Measurements from ENCODE around the gene VPS41. TPM values are rescaled to one million over a fixed set of nuclear protein-coding genes. Genes with fewer than 3 reads are reported as not detected.

Gene VPS41
- polyA plus RNA-seq, 1 donor: 33.8 TPM

DNA sequence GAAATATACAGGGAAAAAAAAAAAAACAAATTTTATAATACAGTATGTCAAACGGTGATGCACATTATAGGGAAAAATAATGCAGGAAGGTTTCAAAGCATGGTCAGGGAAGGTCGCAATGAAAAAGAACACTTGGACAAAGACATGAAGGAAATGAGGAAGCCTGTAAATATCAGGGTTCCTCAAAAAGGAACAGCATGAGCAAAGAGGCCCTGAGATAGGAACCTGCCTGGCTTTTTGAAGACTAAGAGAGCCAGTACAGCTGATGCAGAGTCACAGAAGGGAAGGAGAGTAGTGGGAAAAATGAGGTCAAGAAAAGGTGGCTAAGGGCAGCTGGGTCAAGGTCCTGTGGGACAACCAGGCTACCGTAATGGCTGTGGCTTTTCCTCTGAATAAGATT, 1.9 kb downstream of the VPS41 start:
- DNase-seq (ENCODE audit: low read depth): no peak

DNA sequence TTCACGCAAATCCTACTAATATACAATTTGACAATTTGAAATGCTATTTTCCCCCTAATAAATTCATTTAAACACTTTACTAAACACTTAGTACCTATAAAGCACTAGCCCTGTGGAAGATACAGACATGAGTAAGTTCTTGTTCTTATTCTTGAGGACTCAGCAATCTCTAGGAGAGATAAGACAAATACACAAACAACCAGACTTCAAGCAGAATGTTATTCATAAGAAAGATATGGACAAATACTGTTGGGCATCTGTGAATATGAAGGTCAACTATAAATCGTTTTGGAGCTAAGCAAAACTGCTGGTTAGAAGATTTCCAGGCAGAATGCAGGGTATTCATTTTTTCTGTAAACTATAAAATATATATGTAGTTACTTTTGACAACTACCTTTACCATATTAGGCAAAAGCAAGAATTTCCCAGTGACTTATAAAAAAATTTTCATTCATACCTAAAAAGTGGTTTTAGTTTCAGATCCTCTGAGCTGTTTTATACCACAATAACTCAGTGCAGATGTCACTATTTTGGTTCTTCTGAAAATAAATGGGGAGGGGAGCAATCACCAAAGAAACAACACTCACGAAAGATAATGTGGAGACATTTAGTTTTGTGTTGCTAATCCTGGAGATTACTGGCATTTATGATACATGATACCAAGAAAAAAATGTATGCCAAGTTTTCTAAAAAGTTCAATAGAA, 3.8 kb downstream of the VPS41 start:
- DNase-seq (ENCODE audit: low read depth): no peak

DNA sequence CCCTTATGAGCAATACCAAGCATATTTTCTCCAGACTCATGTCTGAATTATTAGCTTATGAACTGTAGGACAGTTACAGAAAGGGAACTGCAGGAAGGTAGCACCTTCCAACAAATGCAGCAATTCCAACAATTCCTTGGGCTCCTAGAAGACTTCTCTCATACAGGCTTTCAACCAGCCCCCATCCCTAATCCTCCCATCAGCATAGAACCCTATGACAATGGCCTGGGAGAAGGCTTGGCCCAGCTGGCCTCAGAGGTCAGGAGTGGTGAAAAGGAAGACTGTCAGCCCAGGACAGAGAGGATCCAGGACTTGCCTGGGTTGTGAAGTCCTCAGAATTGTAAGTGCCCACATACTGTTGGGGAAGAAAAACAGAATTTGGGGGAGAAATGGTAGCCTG, 5.9 kb downstream of the VPS41 start:
- no peak for DNase-seq (ENCODE audit: low read depth)

DNA sequence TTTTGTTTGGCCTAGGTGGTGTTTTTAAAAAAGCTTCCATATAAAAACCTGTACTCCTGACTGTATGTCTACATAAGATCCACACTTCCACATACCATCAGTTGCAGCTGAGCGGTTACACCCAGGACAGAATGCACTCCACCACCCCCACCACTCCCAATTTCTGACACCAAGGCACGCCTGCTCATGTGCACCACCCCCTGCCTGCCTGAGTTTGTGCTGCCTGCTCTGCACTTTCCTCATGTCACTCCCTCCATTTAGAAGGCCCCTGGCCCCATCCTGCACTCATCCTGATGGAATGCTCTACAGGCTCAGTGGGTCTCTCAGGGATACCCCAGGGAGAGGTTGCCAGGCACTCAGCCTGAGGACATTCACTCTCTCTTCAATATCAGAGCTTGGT, 6.5 kb downstream of the VPS41 start:
- DNase-seq (ENCODE audit: low read depth): no peak

DNA sequence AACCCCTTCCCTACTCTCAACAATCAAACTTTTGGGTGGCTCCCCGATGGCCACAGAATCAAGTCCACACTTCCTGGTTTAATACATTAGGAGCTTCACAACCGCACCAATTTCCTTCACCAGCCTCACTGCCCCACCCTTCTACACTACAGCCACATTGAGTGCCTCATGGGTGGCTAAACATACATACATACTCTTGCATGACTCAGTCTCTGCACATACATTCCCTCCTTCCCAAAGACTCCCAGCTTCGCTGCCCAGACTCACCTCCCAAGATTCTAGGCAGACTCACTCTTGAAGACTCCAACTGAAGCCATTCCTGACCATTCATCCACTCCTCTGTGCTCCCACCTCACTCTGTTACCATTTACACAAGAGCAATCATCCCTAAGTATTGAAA, 15.9 kb downstream of the VPS41 start:
- DNase-seq (ENCODE audit: low read depth): no peak

DNA sequence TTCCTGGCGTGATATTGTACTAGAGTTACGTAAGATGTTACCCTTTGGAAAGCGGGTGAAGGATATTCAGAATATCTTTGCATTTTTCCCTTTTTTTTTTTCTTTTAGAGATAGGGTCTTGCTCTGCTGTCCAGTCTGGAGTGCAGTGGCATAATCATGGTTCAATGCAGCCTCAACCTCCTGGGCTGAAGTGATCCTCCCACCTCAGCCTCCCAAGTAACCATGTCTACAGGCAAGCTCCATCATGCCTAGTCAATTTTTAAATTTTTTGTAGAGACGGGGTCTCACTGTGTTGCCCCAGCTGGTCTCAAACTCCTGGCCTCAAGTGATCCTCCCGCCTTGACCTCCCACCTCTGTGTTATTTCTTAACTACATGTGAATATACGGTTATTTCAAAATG, 18.4 kb downstream of the VPS41 start:
- DNase-seq (ENCODE audit: low read depth): no peak

DNA sequence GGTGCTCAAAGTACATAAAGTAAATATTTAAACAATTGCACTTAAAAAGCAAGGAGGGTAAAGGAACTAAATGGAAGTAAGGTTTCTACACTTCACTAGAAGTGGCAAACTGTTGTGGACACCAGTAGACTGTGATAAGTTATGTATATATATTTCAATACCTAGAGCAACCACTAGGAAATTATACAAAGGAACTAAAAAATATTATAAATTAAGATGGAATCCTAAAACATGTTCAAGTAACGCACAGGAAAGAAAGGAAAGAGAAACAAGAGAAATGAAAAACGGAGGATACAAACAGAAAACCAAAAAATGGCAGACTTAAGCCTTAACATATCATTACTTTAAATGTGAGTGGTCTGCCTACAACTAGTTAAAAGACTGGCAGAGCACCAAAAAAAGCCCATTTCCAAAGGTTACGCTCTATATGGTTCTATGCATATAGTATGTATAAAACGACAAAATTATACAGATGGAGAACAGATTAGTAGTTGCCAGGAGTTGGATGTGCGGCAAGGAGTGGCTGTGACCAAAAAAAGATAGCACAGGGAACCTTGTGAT, 19.0 kb downstream of the VPS41 start:
- no peak for DNase-seq (ENCODE audit: low read depth)

DNA sequence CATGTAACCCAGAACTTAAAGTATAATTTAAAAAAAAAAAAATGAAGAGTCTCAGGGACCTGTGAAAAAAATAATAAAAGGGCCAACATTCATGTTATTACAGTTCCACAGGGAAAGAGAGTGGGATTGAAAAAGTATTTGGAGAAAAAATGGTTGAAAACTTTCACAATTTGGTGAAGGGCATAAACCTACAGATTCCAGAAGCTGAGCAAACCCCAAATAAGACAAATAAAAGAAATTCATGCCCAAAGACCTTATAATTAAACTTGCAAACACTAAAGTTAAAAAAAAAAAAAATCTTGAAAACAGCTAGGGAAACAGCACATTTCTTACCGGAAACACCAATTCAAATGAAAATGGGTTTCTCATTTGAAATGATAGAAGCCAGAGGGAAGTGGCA, 19.9 kb downstream of the VPS41 start:
- DNase-seq (ENCODE audit: low read depth): no peak

DNA sequence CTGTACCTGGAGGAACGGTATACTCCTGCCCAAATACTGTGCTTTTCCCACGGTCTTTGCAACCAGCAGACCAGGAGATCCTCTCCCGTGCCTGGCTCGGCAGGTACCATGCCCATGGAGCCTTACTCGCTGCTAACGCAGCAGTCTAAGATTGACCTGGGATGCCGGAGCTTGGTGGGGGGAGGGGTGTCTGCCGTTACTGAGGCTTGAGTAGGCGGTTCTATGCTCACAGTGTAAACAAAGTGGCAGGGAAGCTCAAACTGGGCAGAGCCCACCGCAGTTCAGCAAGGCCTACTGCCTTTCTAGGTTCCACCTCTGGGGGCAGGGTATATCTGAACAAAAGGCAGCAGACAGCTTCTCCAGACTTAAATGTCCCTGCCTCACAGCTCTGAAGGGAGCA, 22.7 kb downstream of the VPS41 start:
- DNase-seq (ENCODE audit: low read depth): no peak

DNA sequence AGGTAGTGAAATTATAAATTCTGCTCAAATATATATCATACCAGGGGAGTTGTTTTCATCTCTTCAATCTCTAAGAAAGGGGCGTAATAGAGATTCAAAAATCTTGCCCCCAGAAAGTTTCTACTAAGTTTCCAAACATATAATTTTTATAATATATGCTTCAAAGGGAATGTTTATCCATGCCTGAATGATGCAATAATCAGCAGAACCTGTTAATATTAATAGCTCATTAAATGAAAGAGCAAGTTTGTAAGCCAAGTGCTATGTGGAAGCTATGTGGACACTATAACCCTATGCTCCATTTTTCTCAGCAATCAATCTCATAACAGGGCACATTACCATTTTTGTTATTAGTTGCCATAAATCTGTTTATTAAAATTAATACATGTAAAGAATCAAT, 25.3 kb downstream of the VPS41 start:
- DNase-seq (ENCODE audit: low read depth): no peak

DNA sequence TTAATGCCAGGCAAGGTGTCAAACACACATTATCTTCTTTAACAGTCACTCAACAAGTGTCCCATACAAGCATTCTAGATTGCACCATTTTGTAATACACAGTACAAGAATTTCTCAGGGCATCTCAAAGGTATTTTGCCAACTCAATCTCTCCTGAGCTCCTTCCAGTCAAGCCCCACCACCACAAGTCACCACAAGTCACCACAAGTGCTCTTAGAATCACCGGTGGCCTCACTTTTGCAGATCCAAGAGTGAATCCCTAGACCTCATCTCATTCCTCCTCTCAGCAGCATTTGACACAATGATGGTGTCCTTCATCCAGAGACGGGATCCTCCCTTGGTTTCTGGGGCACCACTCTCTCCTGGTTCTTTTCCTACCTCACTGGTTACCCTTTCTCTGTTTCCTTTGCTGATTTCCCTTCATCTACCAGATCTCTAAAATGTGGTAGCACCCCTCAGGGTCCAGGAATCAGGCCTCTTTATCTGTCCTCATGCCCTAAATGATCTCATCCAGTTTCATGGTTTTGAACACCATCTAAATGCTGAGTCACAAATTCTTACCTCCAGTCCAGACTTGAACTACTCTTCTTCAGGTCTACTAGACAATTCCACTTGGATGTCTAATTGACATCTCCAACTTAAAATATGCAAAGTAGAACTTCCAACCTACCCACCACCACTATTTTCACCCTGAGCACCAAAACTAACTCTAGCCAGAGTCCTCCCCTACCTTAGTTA, 26.9 kb downstream of the VPS41 start:
- DNase-seq (ENCODE audit: low read depth): no peak

DNA sequence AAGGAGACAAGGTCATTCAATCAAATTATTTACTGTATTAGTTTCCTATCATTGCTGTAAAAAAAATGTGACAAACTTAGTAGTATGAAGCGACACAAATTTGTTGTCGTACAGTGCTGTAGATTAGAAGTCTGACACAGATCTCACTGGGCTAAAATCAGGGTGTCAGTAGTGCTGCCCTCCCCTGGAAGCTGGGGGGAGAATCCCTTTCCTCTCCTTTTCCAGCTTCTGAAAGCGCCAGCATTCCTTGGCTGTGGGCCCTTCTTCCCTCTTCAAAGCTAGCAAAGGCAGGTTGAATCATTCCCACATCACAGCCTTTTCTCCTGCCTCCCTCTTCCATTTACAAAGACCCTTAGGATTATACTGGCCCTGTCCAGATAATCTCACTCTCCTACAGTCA, 28.0 kb downstream of the VPS41 start:
- no peak for DNase-seq (ENCODE audit: low read depth)

DNA sequence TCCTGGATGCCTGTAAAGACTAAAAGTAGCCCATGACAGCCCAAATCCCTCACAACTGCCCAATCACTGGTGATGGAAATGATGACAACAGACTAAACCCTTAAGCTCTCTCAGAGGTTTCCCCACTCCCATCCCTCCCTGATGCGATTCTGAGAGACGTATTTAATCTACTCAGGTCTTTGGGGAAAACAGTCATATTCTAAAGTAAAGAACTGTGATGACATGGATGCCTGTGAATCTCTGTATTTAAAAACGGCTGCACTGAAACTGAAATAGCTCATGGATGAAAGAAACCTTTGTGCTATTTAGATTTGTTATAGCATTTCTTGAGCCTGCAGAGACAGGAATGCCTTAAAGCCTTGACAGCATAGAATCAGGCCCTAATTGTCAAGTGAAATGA, 28.5 kb downstream of the VPS41 start:
- DNase-seq (ENCODE audit: low read depth): no peak

DNA sequence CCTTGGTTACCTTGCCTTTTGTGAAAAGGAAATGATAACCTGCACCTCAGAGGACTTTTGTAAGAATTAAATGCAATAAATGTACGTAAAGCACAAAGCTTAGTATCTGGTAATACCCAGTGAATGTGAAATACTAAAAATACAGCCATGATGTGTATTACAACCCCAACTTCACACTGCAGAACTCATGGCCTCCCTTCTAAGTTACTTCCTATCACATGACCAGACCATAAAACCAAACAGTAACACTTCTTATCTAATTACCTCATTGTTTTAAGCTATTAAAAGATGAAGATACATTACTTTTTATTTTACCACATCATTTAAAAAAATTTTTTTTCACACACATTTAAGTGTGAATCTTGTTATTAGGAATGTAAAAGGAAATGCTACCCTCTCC, 29.0 kb downstream of the VPS41 start:
- DNase-seq (ENCODE audit: low read depth): no peak

DNA sequence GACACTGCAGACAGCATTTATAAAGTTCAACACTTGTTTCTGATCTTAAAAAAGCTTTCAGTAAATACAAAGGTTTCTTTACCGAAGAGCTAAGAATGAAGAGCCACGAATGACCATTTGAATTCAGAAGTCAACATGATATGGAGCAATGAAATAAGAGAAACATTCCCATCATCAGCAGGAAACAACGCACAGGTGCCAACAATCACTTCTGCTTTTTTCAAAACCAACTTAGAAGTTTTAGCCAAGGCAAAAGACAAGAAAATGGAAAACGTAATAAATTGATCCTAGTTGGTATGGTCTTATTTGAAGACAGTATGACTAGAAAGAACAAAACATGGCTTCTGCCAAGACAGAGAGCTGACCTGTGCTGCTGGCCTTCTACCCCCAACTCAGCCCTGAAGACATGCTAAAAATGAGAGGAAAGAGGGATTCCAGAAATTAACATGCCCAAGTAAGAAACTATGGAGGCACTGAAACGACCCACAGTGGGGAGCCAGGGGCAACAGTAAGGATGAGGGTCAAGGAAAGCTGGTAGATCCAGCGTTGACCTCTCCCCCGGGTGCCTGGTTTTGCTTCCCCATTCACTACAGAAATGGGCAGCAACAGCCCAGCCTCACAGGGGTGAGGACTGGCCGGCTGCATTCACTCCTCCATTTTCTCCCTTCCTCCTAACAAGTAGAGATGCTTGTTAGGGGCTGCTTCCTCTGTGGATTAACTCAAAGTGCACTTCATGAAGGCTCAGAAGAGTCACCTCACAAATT, 30.1 kb downstream of the VPS41 start:
- DNase-seq (ENCODE audit: low read depth): no peak

DNA sequence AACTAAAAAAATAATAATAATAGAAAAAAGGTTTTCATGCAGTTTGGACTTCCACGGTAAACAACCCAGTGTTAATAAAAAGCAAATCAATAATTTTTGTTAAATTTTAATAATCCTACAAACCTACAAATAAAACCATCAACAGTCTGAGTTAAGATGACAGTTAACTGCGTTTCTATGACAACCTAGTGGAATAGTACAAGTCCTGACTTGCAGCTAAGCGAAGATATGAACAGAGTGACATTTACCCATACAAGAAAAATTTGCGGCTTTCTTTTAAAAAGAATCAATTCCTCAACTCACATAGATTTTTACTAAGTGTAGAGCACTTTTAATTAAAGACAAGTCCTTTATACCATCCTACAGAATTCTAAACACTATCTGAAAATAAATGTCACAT, 35.6 kb downstream of the VPS41 start:
- no peak for DNase-seq (ENCODE audit: low read depth)

DNA sequence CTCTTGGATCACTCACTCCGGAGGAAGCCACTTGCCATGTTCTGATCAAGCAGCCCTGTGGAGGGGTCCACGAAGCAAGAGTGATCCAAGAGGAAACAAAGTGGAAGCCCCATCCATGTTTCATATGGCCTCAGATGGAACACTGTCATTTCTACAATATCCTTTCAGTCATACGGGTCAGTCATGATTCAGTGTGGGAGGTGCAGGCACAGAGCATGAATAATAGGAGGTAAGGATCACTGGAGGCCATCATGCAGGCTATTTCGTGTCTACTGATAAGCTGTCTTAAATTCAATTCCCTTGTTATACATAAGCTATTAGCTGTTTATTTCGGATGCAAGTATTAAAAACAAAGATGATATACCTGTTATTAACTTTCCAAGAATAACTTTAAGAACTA, 36.8 kb downstream of the VPS41 start:
- DNase-seq (ENCODE audit: low read depth): no peak

DNA sequence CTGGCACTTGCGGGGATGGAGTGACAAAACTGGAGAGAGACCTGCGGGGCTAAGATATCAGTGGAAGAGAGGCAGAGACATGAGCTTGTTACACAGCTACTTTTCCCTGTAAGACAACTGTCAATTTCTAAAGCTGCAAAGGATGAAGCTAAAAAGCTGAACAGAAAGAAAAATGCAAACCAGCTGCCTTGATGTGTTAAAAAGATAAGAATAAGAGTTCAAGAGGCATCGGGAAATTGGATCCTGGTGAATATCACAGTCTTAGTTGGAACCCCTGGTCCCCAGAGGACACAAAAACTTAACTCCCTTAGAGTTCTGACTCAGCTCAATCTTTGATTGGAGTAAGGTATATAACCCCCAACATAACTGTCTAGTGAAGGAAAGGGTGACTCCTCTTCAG, 38.8 kb downstream of the VPS41 start:
- no peak for DNase-seq (ENCODE audit: low read depth)

DNA sequence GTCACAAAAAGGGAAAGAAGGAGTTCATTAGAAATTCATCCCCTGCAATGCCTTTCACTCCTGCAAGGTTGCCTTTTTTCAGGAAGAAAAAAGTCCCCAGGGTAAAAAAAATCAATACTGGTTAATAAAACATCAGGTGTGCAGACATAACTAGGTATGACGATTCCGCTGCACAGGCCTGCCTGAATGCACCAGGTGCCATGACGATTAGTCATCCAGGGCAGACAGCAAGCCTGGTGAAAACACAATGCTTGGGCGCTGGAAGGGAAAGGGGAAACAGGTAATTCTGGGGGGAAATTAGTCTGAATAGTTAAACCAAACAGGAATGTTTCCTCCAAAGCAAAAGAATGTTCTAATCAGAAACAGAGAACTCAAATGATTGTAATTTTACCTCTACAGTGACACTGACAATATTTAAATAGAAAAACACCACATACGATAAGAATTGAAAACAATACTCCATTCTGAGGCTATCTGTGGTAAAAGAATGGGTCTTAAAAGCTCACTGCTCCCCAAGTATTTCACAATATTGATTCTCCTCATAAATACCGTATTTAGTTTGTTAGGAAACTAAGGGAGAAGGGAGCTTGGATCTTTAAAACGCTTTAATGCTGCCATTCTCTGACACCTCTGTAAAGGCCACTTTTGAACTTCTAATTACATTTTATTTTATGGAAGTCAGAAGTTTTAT, 45.2 kb downstream of the VPS41 start:
- DNase-seq (ENCODE audit: low read depth): no peak

DNA sequence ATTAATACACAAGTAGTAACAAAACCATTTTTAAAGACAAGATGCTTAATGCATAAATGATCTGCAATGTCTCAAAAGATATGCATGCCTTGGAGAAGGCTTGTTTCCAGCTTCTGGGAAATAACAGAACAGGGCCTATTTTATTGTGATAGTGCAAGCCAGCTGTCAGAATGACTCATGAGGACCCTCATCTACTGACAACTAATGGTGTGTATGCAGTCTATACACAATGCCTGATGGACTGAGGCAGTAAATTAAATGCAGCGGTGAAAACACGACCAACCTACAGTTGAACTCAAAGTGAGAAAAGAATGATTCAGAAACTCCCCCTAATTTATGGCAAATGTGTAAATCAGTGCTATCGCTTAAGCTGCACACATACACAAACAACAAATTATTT, 46.3 kb downstream of the VPS41 start:
- no peak for DNase-seq (ENCODE audit: low read depth)

DNA sequence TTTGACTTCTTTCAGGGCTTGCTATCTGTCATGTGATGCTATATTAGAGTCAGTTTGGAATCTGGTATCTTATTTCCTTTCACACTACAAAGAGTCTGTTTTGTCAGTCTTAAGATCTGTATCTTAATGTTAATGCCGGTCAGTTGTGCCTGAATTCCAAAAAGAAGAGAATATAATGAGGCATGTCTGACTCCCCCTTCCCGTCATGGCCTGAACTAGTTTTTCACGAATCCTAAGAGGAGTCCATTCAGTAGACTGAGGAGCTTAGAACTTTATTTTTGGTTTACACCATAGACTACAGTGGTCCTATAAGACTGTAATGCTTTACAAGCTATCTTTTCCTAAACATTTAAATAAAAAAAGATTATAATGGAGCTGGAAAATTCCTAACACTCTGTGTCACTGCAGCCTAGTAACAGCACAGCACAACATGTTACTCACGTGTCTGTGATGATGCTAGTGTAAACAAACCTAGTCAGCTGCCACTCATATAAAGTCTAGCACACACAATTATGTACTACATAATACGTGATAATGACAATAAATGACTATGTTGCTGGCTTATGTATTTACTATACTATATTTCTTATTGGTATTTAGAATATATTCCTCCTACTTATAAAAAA, 50.6 kb downstream of the VPS41 start:
- no peak for DNase-seq (ENCODE audit: low read depth)

DNA sequence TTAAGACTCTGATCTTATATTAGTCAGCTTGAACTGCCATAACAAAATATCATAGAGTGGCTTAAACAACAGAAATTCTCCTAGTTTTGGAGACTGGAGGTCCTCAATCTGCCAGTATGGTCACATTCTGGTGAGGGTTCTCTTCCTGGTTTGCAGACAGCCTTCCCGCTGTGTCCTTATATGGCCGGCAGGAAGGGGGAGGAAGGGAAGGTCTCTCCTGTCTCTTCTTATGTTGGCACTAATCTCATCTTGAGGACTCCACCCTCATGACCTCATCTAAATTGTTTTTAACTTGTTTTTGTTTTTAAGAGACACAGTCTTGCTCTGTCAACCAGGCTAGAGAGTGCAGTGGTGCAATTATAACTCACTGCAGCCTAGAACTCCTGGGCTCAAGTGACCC, 53.1 kb downstream of the VPS41 start:
- no peak for DNase-seq (ENCODE audit: low read depth)
